NCI-H69 (cell line): ENCODE results near the gene GART.
"Not testable (repeated sequence)": the region's sequence is repeated elsewhere in the genome, so short reads cannot be mapped to it uniquely, and the experiment has no call there.

Experiments used
- DNase-seq: peaks from one replicate; lab custom pipeline; 2025; lab: John Stamatoyannopoulos, UW

Gene GART

DNA sequence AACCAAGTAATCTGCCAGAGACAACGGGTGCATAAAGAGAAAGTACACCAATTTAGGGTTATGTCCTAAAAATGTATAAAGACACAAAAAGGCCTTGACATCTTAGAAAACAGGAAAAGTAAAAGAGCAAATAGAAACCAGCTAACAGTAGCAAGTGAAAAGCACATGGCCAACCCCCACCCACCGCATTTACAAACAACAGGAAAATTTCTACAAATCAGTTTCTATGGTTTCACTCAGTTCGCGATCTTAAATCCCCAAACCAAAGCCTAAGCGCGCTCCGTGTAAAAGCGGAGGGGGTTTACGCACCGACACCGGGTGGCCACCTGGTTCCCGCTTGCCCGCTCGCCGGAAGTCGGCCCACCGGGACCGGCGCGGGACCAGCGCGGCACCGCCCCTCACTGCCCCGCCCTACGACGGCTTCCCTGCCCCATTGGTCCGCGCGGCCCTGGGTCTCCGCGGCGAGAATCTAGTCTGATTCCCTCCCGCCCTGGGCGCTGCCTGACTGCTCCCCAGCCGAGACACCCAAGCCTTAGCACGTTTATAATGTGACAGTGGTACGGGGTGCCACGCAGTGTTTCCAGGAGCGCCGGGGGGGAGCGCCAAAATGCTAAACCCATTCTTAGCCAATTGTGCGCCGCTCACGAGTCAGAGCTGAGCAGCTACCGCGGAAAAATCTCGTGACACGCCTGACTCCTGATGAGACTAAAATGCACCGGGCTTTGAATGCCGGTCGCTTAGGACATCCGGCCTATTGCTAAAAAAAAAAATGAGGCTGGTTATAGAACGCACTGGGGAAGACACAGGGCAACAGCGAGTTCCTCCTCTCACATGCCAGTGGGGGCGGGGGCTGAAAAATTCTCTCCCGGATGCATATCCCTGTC, at the start of gene GART:
TSS of gene GART (minus strand) at position 362 of the 884 bp plus-strand sequence. CDS start 2,802 bp downstream, outside the sequence.
- peak; percentile 94 for DNase-seq

DNA sequence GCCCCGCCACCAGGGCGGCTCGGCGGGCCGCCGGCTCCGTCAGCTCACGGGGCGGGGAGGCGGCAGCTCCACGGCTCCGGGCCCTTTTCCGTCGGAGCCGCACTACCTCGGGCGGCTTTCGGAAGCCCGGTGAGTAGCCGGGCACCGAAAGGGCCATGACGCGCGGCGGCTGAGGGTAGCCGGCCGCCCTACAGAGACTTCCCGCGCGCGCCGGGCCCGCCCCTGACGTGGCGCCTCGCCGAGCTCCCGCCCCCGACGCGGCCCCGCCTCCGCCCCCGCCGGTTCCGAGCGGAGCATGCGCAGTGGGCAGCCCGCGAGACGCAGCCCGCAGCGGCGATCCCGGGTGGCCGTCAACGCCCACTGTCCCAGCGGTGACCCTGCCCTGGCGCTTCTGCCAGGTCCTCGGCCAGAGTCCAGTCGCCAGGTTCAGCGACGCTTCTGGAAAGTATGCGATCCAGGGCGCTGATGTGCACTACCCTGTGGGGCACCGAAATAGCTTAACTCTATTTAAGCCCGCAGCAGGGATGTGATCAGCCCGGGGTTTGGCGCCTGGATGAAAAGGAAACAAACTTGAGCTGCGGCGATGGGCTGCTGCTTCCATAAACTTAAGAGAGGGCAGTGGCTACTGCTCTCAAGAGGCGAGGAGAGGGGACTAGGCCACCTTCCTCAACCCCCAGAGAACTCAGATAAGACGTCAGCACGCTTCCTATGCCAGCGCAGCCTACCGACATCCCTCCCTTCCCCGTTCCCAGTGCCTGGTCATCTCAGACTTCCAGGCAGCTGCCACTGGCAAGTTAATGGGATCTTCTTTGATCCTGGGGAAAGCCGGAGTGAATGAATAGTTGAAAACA, 46.8 kb upstream of the GART start, which contains the start of gene DONSON:
TSS of gene DONSON (minus strand) at position 200 of the 851 bp plus-strand sequence. CDS start at position 157, 43 bp downstream.
- DNase-seq = peak; percentile 95

DNA sequence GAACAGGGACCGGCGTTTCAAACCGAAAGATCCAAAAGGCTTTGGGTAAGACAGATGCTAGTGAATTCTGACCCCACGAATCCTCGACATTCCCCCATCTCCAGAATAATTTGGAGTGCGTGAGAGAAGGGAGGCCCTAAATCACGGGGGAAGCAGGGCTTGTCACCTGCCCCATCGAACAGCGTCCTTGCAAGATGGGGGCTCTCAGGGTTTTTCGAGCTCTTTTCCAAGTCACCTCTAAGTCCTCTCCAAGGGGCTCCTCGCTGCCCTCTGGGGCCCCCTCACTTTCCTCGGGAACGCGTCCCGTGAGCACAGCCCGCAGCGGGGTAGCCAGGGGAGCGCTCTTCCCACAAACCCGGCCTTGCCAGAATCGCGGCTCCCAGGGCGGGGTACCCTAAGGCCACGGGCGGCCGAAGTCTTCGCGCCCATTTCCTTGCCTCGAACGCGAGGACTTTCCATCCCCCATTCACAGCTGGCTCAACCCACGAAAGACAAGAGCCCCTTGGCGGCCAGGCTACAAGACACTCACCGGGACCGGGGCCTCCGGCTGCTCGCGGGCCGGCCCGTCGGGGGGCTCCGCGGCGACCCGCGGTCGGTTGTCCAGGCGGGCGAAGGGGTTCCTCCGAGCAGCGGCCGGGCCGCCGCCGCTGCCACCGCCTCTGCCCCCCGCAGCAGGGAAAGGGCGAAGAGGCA, 46.0 kb upstream of the GART start:
- peak; percentile 83 for DNase-seq

DNA sequence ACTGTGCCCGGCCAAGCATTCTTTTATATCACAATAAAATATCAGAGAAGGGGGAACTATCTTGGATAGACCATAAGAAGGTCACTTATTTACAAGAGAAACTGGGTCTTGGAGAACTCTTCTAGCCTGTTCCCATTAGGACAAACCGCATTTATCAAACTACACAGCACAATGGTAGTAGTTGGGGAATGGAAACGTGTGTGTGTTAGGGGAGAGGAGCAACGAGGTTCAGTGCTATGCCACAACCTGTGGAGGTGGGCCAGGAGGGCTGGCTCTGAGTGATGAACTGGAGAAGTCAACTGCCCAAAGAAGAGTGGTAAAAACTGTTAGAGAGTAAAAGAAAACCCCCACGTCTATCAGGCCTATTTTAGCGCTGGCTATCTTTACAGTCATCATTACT, 45.0 kb upstream of the GART start:
- peak; percentile 16 for DNase-seq

DNA sequence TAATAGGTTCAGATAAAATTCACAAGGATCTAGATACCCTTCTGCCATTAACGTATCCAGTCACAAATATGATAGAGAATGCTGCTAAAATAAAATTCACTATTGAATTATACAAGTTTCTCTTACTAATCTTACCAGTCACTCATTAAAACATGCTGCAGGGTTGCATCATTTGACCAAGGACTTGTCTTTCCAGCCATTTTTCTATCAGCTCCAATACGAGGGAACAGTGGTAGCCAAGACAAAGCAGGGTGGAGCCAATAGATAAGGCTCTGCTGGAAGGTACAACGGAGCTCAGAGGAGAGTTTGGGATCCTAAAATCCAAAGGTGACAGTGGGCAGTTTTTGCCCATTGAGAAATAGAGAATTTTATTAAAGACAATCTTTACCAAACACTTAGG, 42.5 kb upstream of the GART start:
- no peak for DNase-seq

DNA sequence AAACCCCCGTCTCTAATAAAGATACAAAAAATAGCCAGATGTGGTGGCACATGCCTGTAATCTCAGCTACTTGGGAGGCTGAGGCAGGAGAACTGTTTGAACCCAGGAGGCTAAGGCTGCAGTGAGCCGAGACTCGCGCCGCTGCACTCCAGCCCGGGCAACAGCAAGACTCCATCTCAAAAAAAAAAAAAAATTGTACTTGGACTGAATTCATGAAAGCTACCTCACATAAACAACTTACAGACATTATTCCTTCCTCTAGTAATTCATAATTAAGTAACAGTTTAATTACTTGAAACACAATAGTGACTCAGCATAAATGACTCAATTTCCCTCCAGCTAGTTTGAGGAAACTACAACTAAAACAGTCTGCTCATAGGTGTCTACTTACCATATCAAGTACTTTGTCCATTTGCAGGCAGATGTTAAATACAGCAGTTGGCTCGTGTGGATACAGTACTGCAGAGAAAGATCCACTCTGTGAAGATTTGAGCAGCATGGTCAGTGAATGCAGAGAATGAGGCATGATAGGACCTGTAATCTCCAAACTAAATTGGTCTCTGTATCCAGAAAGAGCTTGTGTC, 37.1 kb upstream of the GART start:
- no peak for DNase-seq

DNA sequence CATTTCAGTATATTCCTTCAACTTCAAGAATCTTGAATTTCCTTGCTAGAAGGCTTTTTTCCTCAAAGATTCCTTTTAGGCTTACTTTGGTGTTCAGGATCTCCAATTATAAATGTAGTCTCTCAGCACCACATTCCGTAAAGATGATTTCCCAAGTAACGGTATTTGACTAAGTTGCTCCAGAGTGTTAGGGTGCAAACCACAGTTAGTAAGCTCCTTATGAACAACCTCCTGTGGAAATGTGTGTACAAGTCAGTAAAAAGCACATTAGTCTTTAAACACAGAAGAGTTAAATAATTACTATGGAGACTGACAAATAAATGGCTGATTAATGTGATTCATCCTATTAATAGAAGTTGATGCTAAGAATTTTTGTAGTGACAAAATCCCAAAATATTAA, 36.3 kb upstream of the GART start:
- DNase-seq = no peak

DNA sequence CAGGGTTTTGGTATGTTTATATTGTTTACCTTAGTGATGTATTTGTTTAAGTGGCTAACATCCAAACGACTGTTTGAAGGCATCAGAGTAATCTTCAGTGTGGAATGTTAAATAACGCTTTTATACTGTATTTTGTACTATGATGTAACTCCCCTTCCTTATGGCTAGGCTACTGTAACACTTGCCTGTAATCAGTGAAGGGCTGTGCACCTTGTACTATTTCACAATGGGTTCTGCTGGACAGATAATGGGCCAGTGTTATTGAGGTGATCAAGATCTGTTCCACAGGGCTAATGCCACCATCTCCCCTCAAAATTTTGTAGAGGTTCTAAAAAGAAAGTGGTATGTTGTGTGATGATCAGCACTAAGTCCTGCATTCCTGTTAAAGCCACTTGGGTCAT, 34.8 kb upstream of the GART start:
- not testable (repeated sequence) for DNase-seq

DNA sequence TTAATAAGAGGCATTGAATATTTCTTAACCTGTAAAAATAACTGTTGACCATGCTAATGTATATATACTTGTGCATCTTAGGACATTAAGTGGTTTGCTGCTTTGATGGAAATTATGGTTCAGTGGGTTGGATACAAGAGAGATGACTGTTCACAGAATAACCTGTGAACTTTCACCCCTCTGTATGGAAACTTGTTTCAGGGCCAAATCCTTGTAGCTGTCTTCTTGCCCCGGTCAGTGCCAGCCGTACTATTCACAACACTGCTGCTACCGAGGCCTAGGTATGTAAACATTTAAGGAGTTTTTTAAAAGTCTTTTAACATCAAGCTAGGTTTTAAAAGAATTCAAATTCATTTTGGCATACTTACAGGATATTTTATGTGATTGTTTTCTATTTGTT, 30.4 kb upstream of the GART start:
- no peak for DNase-seq

DNA sequence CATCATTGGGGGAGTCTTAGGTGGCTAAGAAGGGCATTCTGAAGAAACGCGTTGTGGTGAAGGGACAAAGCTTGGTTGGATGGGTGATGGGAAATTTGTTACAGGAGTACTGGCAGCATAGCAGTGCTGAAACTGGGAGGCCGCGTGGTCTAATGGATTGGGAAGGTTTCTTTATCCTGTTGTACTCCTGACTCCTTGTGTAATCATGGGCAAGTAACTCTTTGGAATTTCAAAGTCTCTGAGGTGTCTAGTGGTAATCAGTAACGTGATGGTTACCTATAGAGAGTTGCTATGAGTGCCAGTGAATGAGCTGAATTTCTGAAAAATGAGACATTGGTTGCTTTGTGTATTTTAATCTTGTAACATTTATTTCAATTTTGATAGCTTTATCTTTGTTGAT, 28.1 kb upstream of the GART start:
- DNase-seq = no peak

DNA sequence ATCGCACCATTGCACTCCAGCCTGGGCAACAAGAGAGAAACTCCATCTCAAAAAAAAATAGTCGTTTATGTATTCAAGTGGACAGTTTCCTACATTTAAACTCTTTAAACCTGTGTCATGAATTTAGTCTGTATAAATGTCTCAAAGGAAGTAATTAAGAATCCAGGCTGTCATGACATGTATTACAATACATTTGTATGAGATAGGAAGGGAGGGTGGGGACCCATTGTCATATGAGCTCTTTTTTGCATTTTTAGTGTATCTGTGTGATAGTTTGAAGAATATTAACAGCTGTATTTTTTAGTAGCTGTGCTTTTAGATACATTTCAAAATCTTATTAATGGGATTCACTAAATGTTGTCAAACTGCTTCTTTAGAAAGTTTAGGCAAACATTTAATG, 26.5 kb upstream of the GART start:
- no peak for DNase-seq

DNA sequence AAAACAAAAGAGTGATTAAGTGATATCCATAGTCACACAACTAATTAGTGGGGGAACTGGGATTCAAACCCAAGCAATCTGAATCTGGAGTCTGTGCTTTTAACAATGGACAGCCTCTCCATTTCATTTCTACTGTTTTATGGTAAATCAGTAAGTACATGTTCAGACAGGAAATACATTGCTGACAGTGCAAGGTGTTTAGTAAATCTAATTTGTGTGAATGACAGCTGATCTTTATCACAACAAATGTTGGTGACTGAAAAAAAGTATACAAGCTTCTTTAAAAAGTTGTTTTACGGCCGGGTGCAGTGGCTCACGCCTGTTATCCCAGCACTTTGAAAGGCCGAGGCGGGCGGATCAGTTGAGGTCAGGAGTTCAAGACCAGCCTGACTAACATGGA, 26.0 kb upstream of the GART start:
- no peak for DNase-seq

DNA sequence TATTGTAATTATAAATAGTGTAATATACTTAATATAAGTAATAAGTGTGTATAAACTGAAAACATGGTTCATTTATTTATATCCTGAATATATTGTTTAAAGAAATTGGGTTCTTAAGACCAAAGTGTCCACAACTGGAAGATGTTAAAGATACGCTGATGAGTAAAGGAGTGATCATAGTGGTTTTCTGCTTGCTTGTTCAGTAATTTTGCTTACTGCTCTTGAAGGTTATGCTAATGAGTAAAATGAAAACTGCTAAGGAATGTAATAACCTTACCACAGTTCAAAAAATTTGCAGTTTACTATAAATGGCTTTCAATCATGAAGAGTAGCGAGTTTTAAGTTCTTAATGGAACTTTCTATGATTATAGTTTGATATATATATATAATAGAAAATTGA, 24.6 kb upstream of the GART start:
- DNase-seq = no peak

DNA sequence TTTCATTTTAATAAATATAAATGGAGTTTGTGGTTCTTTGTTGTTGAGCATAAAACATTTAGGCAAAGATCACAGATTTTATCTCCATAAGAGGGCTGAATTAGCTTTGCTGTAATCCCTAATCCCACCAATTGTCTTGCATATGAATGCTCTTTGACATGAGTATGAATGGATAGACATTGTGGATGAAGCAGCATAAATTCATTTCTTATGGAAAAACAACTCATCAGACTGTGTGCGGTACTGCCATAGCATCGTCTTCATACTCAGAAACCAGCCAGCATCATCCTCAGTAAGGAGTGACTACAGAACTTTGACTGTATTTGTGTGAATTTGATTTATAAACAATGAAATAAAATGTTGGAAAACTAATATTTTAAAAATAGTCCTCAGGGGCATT, 20.5 kb upstream of the GART start:
- no peak for DNase-seq

DNA sequence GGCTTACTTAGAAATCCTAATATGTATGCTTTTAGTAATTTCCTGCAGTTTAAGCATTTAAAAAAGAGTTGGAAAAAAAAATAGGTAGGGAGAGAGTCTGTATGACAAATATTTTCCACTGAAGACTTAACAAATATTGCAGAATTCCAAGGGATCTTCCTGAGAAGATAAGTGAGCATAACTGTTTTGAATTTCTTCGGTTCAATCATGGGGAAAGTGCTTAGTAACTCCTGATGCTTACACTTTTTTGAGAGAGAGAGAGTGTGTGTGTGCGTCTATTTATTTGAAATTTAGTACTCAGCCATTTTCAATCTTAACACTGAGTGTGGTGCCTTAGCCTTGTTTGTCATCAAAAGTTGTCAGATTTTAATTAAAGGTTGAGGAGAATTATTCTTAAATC, 19.5 kb upstream of the GART start:
- no peak for DNase-seq

DNA sequence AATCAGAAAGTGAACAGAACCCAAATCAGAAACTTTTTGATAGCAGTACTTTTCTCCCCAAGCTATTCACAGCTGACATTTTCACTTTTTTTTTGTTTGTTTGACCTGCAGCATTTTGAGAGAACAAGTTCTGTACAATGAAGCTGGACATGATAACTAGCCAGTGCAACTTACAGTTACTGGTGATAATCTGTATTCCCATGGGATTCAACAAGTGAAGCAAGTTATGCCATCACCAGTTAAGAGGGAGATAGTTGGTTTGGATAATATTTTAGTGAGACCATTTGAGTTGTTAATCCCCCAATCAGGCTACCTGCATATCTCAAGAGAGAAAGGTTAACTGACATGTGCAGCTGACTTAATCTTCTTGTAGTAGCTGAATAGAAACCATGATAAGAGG, 19.0 kb upstream of the GART start:
- no peak for DNase-seq

DNA sequence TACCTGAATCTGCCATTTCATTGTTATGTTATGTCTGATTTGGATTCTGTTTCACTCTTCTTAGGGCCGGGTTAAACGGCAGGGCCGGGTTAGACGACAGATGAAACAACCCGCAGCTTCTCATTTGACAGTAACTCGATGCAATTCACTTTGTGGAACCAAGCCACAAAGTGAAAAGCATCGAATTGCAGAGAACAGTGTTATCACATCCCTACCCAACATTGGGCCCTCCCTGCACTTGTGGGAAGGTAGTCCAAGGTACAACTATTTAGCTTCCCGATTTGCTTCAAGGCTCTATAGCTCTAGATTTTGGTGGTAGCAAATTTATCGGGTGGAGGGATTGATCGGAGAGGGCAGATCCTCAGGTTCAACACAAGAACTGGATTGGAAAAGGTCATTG, 17.9 kb upstream of the GART start:
- DNase-seq = no peak

DNA sequence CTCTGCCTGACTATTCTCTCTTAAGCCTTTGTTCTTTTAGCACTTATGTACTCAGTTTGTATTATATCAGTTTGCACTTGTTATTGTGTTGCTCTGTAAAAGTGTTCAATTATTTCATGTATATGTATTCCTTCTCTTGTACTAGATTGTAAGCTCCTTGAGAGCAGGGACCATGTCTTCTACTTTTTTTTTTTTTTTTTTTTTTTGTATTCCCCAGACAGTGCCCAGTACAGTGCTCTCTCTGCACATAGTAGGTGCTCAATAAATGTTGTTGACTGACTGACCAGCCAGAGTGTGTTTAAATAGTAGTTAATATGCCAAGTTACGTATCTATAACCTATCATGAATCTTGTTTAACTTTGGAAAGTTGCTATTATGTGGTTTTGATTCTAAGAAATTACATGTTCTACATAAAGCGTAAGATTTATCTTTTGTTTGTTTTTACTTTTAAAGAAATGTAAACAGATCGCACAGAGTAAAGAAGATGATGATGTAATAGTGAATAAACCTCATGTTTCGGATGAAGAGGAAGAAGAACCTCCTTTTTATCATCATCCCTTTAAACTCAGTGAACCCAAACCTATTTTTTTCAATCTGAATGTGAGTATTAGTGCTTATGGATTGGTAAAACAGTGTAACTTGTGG, 17.0 kb upstream of the GART start:
- DNase-seq = no peak

DNA sequence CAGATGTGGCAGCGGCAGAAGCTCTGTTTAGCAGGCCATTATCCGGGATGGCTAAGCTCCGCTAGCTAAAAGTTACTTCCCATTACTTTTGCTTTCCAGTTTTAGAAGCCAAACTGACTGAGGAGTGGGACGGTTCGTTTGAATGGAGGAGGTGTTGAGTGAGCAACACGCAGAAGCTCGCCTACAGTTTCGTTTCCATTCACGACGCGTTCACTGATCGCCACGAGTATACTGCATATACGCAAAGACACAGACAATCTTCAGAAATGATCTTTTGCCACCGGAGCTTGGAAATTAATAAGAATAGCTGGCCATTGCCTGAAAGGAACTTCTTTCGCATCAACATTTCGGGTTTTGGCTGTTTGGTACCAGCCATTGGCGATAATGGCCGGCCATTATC, 15.5 kb upstream of the GART start:
- DNase-seq = no peak

DNA sequence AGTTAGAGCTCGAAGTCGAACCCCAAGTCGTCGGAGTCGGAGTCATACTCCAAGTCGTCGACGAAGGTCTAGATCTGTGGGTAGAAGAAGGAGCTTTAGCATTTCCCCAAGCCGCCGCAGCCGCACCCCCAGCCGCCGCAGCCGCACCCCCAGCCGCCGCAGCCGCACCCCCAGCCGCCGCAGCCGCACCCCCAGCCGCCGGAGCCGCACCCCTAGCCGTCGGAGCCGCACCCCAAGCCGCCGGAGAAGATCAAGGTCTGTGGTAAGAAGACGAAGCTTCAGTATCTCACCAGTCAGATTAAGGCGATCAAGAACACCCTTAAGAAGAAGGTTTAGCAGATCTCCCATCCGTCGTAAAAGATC, 13.0 kb upstream of the GART start:
- no peak for DNase-seq

DNA sequence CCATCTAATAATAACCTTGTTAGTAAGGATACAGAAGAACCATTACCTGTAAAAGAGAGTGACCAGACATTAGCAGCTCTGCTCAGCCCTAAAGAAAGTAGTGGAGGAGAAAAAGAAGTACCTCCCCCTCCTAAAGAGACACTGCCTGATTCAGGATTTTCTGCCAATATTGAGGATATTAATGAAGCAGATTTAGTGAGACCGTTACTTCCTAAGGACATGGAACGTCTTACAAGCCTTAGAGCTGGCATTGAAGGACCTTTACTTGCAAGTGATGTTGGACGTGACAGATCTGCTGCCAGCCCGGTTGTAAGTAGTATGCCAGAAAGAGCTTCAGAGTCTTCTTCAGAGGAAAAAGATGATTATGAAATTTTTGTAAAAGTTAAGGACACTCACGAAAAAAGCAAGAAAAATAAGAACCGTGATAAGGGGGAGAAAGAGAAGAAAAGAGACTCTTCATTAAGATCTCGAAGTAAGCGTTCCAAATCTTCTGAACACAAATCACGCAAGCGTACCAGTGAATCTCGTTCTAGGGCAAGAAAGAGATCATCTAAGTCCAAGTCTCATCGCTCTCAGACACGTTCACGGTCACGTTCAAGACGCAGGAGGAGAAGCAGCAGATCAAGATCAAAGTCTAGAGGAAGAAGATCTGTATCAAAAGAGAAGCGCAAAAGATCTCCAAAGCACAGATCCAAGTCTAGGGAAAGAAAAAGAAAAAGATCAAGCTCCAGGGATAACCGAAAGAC, 12.5 kb upstream of the GART start:
- no peak for DNase-seq
